ENCODE data around the gene ATP10D. TPM values are rescaled to one million over a fixed set of nuclear protein-coding genes. Genes with fewer than 3 reads are reported as not detected.
"Not testable (repeated sequence)": the region's sequence is repeated elsewhere in the genome, so short reads cannot be mapped to it uniquely, and the experiment has no call there.

The ATP10D gene
- total RNA-seq, 4 donors from 2014 or later, result 32.4 to 65.6 (median 39.3) TPM

- H3K4me3 ChIP-seq (ENCODE audit: low read depth, poor library complexity, severe bottlenecking), result no peak overlapping the region
- TF ChIP-seq CTCF (IDR thresholded peaks at IDR 0.05), result no peak
- no peak for TF ChIP-seq POLR2A (IDR thresholded peaks at IDR 0.05)
- intact Hi-C loops (cut with DNase I; ENCODE audit: low total_unique reads), result loop anchor here (10.0 kb wide), 1 partner anchor 47 kb away; no protein-coding TSS in a partner anchor
Observed at GRCh38 chr4:47551682-47552081, 66.6 kb downstream of the ATP10D start.

GRCh38 chr4:47553329-47554125, 68.5 kb downstream of the ATP10D start:
- intact Hi-C loops (cut with DNase I; ENCODE audit: low total_unique reads), result loop anchor here (10.0 kb wide), 1 partner anchor 49 kb away; no protein-coding TSS in a partner anchor
- WGBS, 2 donors, result 82 to 95% methylated on average over 2 of the region's 2 CpGs
- H3K4me3 ChIP-seq (ENCODE audit: low read depth, poor library complexity, severe bottlenecking), result no peak overlapping the region
- TF ChIP-seq CTCF (IDR thresholded peaks at IDR 0.05), result no peak
- no peak for TF ChIP-seq POLR2A (IDR thresholded peaks at IDR 0.05)
- no peak for DNase-seq (ENCODE audit: low spot score in 2 of 2)

More at GRCh38 chr4:47551682-47552081, 66.6 kb downstream of the ATP10D start:
- no peak for DNase-seq (ENCODE audit: low spot score in 2 of 2)

GRCh38 chr4:47555920-47556319, 70.8 kb downstream of the ATP10D start:
- intact Hi-C loops (cut with DNase I; ENCODE audit: low total_unique reads), result loop anchor here (10.0 kb wide), 1 partner anchor 51 kb away; no protein-coding TSS in a partner anchor
- not testable (repeated sequence) for DNase-seq (ENCODE audit: low spot score in 2 of 2)
- WGBS, 2 donors, result 78% methylated on average over 3 of the region's 3 CpGs

GRCh38 chr4:47557255-47557654, 72.2 kb downstream of the ATP10D start:
- intact Hi-C loops (cut with DNase I; ENCODE audit: low total_unique reads), result loop anchor here (10.0 kb wide), 1 partner anchor 52 kb away; no protein-coding TSS in a partner anchor
- 97 to 99% methylated on average over 2 of the region's 2 CpGs for WGBS, 2 donors
- H3K4me3 ChIP-seq (ENCODE audit: low read depth, poor library complexity, severe bottlenecking), result no peak overlapping the region
- DNase-seq (ENCODE audit: low spot score in 2 of 2), result no peak
- no peak for TF ChIP-seq POLR2A (IDR thresholded peaks at IDR 0.05)

More at GRCh38 chr4:47555920-47556319, 70.8 kb downstream of the ATP10D start:
- H3K4me3 ChIP-seq (ENCODE audit: low read depth, poor library complexity, severe bottlenecking), result not testable (repeated sequence)

GRCh38 chr4:47560682-47561081, 75.6 kb downstream of the ATP10D start:
- WGBS, 2 donors, result 88 to 100% methylated on average over 1 of the region's 1 CpG
- no peak for DNase-seq (ENCODE audit: low spot score in 2 of 2)
- intact Hi-C loops (cut with DNase I; ENCODE audit: low total_unique reads), result no loop called here
- no peak overlapping the region for H3K4me3 ChIP-seq (ENCODE audit: low read depth, poor library complexity, severe bottlenecking)
- TF ChIP-seq POLR2A (IDR thresholded peaks at IDR 0.05) (no peak), CTCF (IDR thresholded peaks at IDR 0.05) (no peak)

GRCh38 chr4:47561331-47561730, 76.3 kb downstream of the ATP10D start:
- DNase-seq (ENCODE audit: low spot score in 2 of 2), result no peak

More at GRCh38 chr4:47561331-47561730, 76.3 kb downstream of the ATP10D start:
- H3K4me3 ChIP-seq (ENCODE audit: low read depth, poor library complexity, severe bottlenecking), result no peak overlapping the region
- intact Hi-C loops (cut with DNase I; ENCODE audit: low total_unique reads), result no loop called here
- 79 to 94% methylated on average over 1 of the region's 1 CpG for WGBS, 2 donors
- TF ChIP-seq CTCF (IDR thresholded peaks at IDR 0.05), result no peak
- no peak for TF ChIP-seq POLR2A (IDR thresholded peaks at IDR 0.05)

Data from lower leg skin (tissue), 4 donors.